WTC11 (cell line): ENCODE data around the gene UTS2B. TPM values are rescaled to one million over a fixed set of nuclear protein-coding genes. Genes with fewer than 3 reads are reported as not detected.

Source experiments
- ATAC-seq: fragments of 200-7000 bp; cut with Tn5 transposase; 2 replicates; pipeline ENCODE4 v1.10.0; 2021; ENCODE audit warnings: mild to moderate bottlenecking, moderate library complexity
- CTCF ChIA-PET: fragments of 300-600 bp; sonication (Branson Sonifier 250); formaldehyde crosslinking; loops from one replicate; lab custom pipeline; 2021; ENCODE audit warnings: antibody characterized with exemption; lab: Charles Lee
- POLR2A ChIA-PET: fragments of 350-600 bp; sonication (Branson Sonifier 250); formaldehyde crosslinking; loops from one replicate; lab custom pipeline; 2021; ENCODE audit warnings: antibody characterized with exemption; lab: Charles Lee
- DNase-seq: peaks from one replicate; pipeline ENCODE4 v3.0.0; 2021; ENCODE audit warnings: low spot score
- H3K27ac Mint-ChIP-seq: 2 replicates; pipeline ENCODE4 v1.8.0; 2021; ENCODE audit warnings: mixed read lengths
- H3K27me3 Mint-ChIP-seq: 2 replicates; pipeline ENCODE4 v1.8.0; 2021; ENCODE audit warnings: low read depth, mild to moderate bottlenecking, moderate library complexity, mixed read lengths
- H3K36me3 Mint-ChIP-seq: 2 replicates; pipeline ENCODE4 v1.8.0; 2021; ENCODE audit warnings: mixed read lengths
- H3K4me1 Mint-ChIP-seq: 2 replicates; pipeline ENCODE4 v1.8.0; 2022; ENCODE audit warnings: mixed read lengths
- H3K4me3 Mint-ChIP-seq: 2 replicates; pipeline ENCODE4 v1.8.0; 2021; ENCODE audit warnings: mild to moderate bottlenecking, moderate library complexity, mixed read lengths
- H3K9me3 Mint-ChIP-seq: 2 replicates; pipeline ENCODE4 v1.8.0; 2021; ENCODE audit warnings: mixed read lengths
- ATF1 ChIP-seq: sonication (generic); formaldehyde crosslinking; IDR thresholded peaks from 2 replicates; pipeline ENCODE4 v1.8.1; 2023; ENCODE audit warnings: mild to moderate bottlenecking, moderate library complexity, missing genetic modification reagents
- CREB1 ChIP-seq: sonication (generic); formaldehyde crosslinking; IDR thresholded peaks from 2 replicates; pipeline ENCODE4 v1.8.0; 2023; ENCODE audit warnings: mild to moderate bottlenecking, missing genetic modification reagents
- ELF4 ChIP-seq: sonication (generic); formaldehyde crosslinking; IDR thresholded peaks from 2 replicates; pipeline ENCODE4 v1.8.1; 2022; ENCODE audit warnings: low read depth, mild to moderate bottlenecking, moderate library complexity, missing genetic modification reagents
- FOXK1 ChIP-seq: sonication (generic); formaldehyde crosslinking; IDR thresholded peaks from 2 replicates; pipeline ENCODE4 v1.8.0; 2022; ENCODE audit warnings: mild to moderate bottlenecking, moderate library complexity, missing genetic modification reagents
- HMGA2 ChIP-seq: fragments of 250-450 bp; sonication (Bioruptor Pico); IDR thresholded peaks from 2 replicates; pipeline ENCODE4 v1.4.0; 2021; ENCODE audit warnings: mild to moderate bottlenecking, moderate library complexity
- NR2C2 ChIP-seq: sonication (generic); formaldehyde crosslinking; IDR thresholded peaks from 2 replicates; pipeline ENCODE4 v1.8.0; 2022; ENCODE audit warnings: mild to moderate bottlenecking, missing genetic modification reagents
- TEAD1 ChIP-seq: sonication (generic); formaldehyde crosslinking; IDR thresholded peaks from 2 replicates; pipeline ENCODE4 v1.8.0; 2022; ENCODE audit warnings: mild to moderate bottlenecking, missing genetic modification reagents
- ZNF396 ChIP-seq: fragments of 250-450 bp; sonication (Bioruptor Pico); IDR thresholded peaks from 2 replicates; pipeline ENCODE4 v1.8.0; 2021; ENCODE audit warnings: mild to moderate bottlenecking, moderate library complexity, borderline replicate concordance
- total RNA-seq: library from RNA; stranded (reverse); gene quantifications from 3 replicates; pipeline ENCODE4 v1.2.3, GENCODE V29; 2021
- TF ChIP-seq, protein P1 (sequence below): sonication (generic); formaldehyde crosslinking; IDR thresholded peaks from 2 replicates; pipeline ENCODE4 v1.8.0; 2022; ENCODE audit warnings: missing genetic modification reagents
- TF ChIP-seq, protein P2 (sequence below): fragments of 250-450 bp; sonication (Bioruptor Pico); IDR thresholded peaks from 2 replicates; pipeline ENCODE4 v1.9.0; 2021; ENCODE audit warnings: moderate library complexity, mild to moderate bottlenecking, inconsistent platforms, borderline replicate concordance
- TF ChIP-seq, protein P3 (sequence below): sonication (generic); formaldehyde crosslinking; IDR thresholded peaks from 2 replicates; pipeline ENCODE4 v1.8.0; 2022; ENCODE audit warnings: mild to moderate bottlenecking, missing genetic modification reagents
- TF ChIP-seq, protein P4 (sequence below): sonication (generic); formaldehyde crosslinking; IDR thresholded peaks from 2 replicates; pipeline ENCODE4 v1.8.1; 2022; ENCODE audit warnings: low read depth, missing genetic modification reagents, borderline replicate concordance
- TF ChIP-seq, protein P5 (sequence below): sonication (generic); formaldehyde crosslinking; IDR thresholded peaks from 2 replicates; pipeline ENCODE4 v1.8.0; 2023; ENCODE audit warnings: mild to moderate bottlenecking, missing genetic modification reagents

UTS2B gene
- total RNA-seq, 1 experiment from 2014 or later = not detected

DNA sequence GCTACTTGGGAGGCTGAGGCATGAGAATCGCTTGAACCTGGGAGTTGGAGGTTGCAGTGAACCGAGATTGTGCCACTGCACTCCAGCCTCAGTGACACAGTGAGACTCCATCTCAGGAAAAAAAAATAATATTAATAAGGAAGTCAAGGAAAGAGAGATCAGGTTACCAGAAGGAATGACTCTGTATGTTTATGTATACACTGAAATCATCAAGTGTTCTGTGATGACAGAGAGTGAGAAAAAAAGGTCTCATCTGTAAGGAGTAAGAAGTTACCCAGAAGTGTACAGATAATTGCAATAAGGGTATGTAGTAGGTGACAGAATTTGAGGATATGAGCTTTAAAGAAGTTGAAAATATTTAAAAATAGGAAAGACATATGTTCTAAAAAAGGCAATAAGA lies 5.4 kb downstream of the UTS2B start:
- Mint-ChIP-seq H3K36me3 (no peaks in the 10 kb centered on the region), H3K27me3 (peaks cover 24% of the 10 kb centered on the region), H3K4me1 (peaks cover 9% of the 10 kb centered on the region), H3K4me3 (no peak overlapping the region), H3K9me3 (no peaks in the 10 kb centered on the region), H3K27ac (no peak overlapping the region)
- TF ChIP-seq ZNF396 (CRISPR knock-in tag) = no peak
- TF ChIP-seq FOXK1 (CRISPR knock-in tag) = no peak
- no peak for TF ChIP-seq TEAD1 (CRISPR knock-in tag)
- no peak for ATAC-seq
- CTCF ChIA-PET = no interaction called here
- POLR2A ChIA-PET = no interaction called here
- no peak for DNase-seq

DNA sequence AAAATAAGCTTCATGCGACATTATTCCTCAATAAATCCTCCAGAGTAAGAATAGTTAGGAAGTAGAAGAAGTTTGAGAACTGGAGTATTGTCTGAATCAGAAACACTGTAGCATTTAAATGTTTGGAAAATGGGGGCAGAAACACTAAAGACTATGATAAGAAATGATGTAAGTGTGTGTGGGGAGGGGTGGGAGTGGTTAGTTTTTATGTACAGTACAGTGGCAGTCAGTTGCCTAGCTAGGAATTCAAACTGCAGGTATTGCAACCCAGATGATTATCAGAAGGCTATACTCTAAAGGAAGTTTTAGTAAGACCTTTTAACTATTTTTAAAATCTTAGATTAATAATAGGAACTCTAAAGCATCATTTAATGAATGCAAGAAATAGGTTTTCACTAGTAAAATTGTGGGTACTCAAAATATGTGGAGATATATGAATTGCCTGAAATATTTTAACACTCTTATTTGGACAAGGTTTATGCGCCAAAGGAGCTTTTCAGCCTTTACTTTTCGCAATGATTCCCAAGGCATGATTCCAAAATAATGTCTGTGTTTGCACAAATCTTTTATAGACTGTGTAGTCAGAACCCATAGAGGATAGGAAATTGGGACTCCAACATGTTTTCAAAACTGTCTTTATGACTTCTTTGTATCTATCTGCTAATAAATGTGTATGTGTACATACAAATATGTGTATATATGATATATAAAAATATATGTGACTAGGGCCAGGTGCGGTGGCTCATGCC lies 9.1 kb downstream of the UTS2B start:
- POLR2A ChIA-PET = no interaction called here
- H3K4me3 Mint-ChIP-seq = no peak overlapping the region
- H3K36me3 Mint-ChIP-seq = no peaks in the 10 kb centered on the region
- DNase-seq = no peak
- no peak for ATAC-seq
- CTCF ChIA-PET = no interaction called here
- H3K27me3 Mint-ChIP-seq = no peaks in the 10 kb centered on the region; the same call in 1 of the 2 replicates
- no peaks in the 10 kb centered on the region for H3K4me1 Mint-ChIP-seq
- TF ChIP-seq ELF4 (CRISPR knock-in tag) (no peak), NR2C2 (CRISPR knock-in tag) (no peak), CREB1 (CRISPR knock-in tag) (no peak), HMGA2 (CRISPR knock-in tag) (no peak), ATF1 (no peak)
- TF ChIP-seq, protein P1, sequence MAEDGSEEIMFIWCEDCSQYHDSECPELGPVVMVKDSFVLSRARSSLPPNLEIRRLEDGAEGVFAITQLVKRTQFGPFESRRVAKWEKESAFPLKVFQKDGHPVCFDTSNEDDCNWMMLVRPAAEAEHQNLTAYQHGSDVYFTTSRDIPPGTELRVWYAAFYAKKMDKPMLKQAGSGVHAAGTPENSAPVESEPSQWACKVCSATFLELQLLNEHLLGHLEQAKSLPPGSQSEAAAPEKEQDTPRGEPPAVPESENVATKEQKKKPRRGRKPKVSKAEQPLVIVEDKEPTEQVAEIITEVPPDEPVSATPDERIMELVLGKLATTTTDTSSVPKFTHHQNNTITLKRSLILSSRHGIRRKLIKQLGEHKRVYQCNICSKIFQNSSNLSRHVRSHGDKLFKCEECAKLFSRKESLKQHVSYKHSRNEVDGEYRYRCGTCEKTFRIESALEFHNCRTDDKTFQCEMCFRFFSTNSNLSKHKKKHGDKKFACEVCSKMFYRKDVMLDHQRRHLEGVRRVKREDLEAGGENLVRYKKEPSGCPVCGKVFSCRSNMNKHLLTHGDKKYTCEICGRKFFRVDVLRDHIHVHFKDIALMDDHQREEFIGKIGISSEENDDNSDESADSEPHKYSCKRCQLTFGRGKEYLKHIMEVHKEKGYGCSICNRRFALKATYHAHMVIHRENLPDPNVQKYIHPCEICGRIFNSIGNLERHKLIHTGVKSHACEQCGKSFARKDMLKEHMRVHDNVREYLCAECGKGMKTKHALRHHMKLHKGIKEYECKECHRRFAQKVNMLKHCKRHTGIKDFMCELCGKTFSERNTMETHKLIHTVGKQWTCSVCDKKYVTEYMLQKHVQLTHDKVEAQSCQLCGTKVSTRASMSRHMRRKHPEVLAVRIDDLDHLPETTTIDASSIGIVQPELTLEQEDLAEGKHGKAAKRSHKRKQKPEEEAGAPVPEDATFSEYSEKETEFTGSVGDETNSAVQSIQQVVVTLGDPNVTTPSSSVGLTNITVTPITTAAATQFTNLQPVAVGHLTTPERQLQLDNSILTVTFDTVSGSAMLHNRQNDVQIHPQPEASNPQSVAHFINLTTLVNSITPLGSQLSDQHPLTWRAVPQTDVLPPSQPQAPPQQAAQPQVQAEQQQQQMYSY = no peak
- TF ChIP-seq, protein P2, sequence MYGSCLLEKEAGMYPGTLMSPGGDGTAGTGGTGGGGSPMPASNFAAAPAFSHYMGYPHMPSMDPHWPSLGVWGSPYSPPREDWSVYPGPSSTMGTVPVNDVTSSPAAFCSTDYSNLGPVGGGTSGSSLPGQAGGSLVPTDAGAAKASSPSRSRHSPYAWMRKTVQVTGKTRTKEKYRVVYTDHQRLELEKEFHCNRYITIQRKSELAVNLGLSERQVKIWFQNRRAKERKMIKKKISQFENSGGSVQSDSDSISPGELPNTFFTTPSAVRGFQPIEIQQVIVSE (CRISPR knock-in tag) = no peak
- TF ChIP-seq, protein P3, sequence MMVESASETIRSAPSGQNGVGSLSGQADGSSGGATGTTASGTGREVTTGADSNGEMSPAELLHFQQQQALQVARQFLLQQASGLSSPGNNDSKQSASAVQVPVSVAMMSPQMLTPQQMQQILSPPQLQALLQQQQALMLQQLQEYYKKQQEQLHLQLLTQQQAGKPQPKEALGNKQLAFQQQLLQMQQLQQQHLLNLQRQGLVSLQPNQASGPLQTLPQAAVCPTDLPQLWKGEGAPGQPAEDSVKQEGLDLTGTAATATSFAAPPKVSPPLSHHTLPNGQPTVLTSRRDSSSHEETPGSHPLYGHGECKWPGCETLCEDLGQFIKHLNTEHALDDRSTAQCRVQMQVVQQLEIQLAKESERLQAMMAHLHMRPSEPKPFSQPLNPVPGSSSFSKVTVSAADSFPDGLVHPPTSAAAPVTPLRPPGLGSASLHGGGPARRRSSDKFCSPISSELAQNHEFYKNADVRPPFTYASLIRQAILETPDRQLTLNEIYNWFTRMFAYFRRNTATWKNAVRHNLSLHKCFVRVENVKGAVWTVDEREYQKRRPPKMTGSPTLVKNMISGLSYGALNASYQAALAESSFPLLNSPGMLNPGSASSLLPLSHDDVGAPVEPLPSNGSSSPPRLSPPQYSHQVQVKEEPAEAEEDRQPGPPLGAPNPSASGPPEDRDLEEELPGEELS (CRISPR knock-in tag) = no peak
- TF ChIP-seq, protein P4, sequence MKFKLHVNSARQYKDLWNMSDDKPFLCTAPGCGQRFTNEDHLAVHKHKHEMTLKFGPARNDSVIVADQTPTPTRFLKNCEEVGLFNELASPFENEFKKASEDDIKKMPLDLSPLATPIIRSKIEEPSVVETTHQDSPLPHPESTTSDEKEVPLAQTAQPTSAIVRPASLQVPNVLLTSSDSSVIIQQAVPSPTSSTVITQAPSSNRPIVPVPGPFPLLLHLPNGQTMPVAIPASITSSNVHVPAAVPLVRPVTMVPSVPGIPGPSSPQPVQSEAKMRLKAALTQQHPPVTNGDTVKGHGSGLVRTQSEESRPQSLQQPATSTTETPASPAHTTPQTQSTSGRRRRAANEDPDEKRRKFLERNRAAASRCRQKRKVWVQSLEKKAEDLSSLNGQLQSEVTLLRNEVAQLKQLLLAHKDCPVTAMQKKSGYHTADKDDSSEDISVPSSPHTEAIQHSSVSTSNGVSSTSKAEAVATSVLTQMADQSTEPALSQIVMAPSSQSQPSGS (CRISPR knock-in tag) = no peak
- TF ChIP-seq, protein P5, sequence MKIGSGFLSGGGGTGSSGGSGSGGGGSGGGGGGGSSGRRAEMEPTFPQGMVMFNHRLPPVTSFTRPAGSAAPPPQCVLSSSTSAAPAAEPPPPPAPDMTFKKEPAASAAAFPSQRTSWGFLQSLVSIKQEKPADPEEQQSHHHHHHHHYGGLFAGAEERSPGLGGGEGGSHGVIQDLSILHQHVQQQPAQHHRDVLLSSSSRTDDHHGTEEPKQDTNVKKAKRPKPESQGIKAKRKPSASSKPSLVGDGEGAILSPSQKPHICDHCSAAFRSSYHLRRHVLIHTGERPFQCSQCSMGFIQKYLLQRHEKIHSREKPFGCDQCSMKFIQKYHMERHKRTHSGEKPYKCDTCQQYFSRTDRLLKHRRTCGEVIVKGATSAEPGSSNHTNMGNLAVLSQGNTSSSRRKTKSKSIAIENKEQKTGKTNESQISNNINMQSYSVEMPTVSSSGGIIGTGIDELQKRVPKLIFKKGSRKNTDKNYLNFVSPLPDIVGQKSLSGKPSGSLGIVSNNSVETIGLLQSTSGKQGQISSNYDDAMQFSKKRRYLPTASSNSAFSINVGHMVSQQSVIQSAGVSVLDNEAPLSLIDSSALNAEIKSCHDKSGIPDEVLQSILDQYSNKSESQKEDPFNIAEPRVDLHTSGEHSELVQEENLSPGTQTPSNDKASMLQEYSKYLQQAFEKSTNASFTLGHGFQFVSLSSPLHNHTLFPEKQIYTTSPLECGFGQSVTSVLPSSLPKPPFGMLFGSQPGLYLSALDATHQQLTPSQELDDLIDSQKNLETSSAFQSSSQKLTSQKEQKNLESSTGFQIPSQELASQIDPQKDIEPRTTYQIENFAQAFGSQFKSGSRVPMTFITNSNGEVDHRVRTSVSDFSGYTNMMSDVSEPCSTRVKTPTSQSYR (CRISPR knock-in tag) = no peak
- H3K9me3 Mint-ChIP-seq = peaks cover 4% of the 10 kb centered on the region; the same call in 1 of the 2 replicates
- no peak overlapping the region for H3K27ac Mint-ChIP-seq
